ENCODE data around the gene BICRAL.

- no peak for TF ChIP-seq POLR2A (IDR thresholded peaks at IDR 0.05)
- no peak for TF ChIP-seq POLR2AphosphoS5 (IDR thresholded peaks at IDR 0.05)
Observed at GRCh38 chr6:42891199-42891722, 109.4 kb downstream of the BICRAL start.

Measured in breast epithelium (tissue), 3 donors.